Kidney glomerular epithelial cell (primary cell): ENCODE data around the gene RFXAP.
"Not testable (repeated sequence)": the region's sequence is repeated elsewhere in the genome, so short reads cannot be mapped to it uniquely, and the experiment has no call there.

Experiments
- DNase-seq: peaks from one replicate; lab custom pipeline; 2025; lab: John Stamatoyannopoulos, UW

The RFXAP gene, protein sequence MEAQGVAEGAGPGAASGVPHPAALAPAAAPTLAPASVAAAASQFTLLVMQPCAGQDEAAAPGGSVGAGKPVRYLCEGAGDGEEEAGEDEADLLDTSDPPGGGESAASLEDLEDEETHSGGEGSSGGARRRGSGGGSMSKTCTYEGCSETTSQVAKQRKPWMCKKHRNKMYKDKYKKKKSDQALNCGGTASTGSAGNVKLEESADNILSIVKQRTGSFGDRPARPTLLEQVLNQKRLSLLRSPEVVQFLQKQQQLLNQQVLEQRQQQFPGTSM

DNA sequence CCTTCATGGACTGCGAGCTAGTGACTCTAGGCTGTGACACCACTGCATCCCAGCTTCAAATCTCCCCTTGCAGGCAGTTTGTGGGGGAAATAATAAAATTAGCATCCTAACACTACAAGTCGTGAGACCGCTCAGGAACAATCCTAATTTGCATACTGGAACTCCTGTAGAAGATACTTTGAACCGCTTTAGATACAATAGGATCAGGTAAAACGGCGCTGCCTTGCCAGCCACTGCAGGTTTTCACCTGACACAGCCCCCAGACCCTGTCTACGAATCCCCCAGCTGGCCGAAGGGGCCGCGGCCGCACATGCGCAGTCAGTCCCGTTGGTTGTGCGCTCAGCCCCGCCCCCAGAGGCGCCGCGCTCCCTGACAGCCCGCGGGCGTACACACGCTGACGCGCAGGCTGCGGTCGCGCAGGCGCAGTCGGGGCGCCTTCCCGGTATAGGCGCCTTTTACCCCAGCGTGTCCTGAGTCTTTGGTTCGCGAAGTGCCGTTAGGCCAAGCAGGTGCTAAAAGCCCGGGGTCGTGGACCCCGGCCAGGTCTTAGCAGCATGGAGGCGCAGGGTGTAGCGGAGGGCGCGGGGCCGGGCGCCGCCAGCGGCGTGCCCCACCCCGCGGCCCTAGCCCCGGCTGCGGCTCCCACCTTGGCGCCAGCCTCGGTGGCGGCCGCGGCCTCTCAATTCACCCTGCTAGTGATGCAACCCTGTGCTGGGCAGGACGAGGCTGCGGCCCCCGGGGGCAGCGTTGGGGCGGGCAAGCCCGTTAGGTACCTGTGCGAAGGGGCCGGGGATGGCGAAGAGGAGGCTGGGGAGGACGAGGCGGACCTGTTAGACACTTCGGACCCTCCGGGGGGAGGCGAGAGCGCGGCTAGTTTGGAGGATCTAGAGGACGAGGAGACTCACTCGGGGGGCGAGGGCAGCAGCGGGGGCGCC is at the start of gene RFXAP:
Gene RFXAP, plus strand, starts transcription at position 419 of the 935 bp plus-strand sequence. Its CDS starts 136 bp downstream, at position 555.
- peak; percentile 84 for DNase-seq

DNA sequence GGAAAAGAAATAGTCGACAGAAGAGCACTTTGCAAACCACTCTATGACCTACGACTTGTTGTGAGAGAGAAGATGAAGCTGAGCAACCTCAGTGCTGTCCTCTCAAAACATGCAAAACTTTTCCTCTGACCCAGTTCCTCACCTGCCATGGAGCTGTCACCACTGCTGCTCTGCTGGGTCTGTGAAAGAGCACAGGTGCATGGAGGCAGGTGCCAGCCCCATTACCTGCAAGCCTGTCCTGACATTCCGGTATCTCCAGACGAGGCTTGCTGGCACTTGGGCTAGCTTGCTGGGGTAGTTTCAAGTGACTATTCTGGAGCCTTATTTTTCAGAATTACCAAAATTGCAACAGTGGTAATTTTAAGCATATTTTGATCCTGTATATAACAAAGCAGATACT is 49.5 kb upstream of the RFXAP start:
- DNase-seq: no peak

DNA sequence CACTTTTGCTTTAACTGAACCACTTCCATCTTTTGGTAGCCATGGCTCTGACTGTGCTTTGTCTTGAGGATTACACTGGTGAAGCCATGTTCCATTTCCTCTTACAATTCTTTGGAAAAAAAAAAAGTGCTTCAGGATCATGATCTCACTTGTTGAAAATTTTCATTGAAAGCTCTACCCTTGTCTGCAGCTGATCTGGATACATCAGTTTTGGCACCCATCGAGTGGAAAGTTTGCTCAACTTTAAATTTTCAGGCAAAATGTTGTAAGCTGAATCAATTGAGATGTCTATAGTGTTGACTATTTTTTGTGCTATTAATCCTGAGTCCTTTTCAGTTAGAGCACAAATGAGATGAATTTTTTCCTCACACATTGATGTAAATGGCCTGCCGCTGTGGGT is 48.3 kb upstream of the RFXAP start:
- no peak for DNase-seq

DNA sequence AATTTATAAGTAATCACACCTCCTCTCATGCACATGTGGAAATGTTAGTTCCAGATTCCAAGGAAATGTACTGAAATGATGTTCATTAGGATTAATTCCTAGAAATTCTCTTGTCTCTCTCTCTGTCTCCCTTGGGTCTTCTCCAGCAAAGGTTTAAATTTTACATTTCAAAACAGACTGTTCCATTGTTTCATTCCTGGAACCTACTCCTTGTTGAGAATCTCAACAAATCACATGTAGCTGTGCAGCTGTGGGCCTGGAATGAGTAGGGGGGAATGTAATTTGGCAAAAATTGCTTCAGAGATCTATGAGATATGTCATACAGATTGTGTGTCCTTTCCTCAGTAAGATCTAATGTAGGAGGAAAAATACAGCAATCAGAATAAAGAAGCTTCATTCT is 46.2 kb upstream of the RFXAP start:
- no peak for DNase-seq

DNA sequence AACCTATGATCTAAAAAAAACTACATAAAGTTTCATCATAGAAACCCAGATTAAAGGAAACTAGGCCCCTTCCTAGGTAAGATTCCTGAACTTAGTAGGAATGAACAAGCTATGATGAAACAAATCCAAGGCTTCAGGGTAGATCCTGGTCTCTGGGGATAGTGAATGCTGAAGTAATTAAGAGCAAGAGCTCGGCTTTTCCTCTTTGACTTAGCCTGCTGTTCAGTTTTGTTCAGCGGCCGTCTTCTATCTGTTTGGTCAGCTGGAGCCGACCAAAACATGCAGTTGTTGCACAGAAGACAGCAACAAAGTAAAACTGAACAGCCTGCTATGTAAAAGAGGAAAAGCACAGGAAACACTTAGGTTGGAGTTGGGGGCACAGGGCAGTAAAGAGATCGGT is 44.1 kb upstream of the RFXAP start:
- DNase-seq: no peak

DNA sequence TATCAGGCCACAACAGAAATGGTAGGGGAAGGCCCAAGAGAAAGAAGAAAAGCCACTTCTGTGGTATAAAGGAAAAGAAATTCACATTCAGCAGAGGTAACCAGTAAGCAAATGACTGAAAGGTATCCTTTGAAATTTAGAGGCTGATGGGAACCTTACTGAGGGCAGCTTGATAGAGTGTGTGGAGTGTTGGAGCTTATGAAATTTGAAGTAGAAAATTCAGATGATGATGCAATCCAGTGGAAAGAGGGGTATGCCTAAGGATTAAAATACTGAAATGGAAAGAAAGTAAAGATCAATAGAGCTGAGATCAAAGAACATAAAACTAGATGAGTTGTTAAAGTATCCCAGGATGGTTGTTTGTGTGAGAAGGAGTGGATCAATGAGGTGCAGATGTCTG is 42.8 kb upstream of the RFXAP start:
- DNase-seq: no peak

DNA sequence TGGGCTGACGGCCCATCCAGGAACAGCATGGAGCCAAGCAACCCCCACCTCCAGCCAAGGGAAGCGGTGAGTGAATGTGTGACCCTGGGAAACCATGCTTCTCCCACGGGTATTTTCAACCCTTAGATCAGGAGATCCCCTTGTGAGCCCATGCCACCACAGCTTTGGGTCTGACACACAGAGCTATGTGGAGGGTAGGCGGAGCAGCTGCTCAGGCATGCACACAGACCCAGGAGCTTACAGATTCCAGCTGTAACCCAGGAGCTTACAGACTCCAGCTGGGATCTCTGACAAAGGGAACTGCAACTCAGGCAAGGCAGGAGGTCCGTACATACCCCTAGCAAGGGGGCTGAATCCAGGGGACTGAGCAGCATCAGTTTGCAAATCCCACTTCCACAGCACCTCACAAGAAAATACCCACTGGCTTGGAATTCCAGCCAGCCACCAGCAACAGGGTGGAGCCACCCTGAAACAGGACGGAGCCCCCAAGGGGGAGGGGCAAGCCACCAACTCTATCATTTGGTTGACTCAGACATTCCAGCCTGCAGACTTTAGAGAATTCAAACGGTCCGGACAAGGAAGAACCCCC is 40.8 kb upstream of the RFXAP start:
- DNase-seq: peak; percentile 6

DNA sequence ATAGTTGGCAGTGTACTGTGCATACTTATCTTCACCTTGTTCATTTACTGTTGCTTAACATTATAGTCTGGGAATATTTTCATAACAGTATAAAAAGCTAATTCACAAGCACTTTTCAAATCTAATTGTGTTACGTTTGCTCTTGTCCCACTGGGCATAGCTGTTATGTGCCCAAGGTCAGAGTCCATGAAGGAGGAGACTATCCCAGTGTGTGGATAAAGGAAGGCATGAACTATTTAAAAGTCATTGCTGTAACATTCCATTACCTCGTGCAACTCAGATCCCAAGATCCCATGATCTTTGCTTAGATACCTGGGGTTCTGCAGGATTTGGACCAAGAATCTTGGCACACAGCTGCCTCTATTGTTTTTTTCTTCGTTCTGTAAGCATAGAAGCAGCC is 35.1 kb upstream of the RFXAP start:
- no peak for DNase-seq

DNA sequence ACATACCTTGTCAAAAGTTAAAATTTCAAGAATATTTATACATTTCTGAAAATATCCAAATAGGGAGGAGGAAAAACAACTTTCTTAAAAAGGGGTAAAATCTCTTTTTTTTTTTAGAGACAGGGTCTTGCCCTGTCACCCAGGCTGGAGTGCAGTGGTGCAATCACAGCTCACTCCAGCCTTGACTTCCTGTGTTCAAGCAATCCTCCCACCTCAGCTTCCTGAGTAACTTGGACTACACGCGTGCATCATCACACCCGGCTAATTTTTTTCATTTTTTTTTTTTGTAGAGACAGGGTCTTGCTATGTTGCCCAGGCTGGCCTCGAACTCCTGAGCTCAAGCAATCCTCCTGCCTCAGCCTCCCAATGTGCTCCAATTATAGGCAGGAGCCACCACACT is 32.8 kb upstream of the RFXAP start:
- DNase-seq: not testable (repeated sequence)

DNA sequence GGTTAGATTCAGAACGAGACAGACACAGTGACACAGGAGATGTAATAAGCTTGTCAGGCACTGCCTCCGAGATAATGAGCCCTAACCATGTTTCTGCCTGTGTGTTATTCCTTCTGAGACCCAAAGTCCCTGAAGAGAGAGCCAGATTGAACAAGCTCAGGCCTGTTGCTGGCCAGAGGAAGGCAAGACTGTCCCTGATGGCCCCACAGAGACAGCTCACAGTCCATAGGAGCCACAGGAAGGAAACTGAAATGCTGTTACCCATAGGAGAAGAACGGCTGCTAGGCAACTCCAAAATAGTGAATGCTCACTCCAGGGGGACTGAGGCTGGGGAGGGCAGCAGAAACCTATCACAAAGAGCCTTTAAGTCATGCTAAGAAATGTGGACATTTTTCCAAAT is 31.8 kb upstream of the RFXAP start:
- no peak for DNase-seq

DNA sequence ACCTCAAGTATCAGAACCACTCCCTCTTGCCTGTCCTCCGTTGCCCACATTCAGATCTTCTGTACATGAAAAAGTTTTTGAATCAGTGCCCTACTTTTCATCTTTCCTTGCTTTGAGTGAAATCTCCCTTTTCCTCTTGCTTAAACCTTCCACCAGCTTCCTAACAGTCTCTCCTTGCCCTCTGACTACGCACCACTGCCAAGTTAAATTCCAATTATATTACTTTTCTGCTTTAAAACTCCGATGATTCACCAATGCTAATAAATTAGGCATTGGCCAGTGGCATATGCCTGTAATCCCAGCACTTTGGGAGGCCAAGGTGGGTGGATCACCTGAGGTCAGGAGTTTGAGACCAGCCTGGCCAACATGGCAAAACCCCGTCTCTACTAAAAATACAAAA is 30.7 kb upstream of the RFXAP start:
- DNase-seq: peak; percentile 12

DNA sequence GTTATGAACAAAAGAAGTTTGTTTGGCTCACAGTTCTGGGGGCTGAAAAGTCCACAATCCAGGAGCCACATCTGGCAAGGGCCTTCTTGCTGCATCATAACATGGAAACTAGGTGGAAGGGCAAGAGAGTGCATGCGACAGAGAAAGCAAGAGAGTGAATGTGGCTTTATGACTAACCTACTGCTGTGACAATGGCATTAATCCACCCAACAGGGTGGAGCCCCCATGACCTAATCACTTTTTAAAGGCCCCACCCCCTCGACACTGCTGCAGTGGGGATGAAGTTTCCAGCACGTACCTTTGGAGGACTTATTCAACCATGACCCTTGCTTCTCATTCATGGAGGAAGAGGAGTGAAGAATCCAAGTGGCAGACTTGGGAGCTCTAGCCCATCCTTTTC is 30.0 kb upstream of the RFXAP start:
- DNase-seq: no peak

DNA sequence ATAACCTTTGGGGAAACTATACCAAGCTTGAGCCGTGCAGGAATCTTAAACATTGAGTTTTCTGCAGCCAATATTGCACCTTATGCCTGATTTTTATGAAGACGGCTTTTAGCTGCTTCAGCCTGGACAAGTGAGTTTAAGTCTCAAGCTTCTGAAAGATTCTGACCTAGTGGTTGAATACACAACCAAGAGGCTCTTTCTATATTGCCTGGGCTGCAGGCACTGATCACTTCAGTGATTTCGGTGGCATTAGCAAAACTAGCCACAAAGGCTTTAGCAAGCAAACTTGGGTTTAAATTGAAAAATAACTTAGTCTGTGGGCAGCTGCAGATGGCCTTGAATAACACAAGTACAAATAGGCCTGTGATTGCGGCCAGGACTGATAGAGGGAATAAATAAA is 29.3 kb upstream of the RFXAP start:
- DNase-seq: no peak

DNA sequence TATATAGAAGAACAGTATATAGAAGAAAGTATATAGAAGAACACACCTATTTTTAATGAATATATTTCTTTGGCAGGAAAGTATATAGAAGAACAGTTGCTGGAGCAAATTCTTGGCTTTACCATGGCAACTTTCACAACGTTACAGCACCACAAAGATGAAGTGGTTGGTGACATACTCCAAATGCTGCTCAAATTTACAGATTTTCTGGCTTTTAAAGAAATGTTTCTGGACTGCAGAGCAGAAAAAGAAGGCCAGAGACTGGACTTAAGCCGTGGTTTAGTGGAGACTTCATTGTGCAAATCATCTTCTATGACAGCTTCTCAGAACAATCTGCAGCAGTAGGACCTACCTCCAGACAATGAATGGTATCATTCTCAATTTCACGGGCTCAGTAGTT is 24.3 kb upstream of the RFXAP start:
- no peak for DNase-seq

DNA sequence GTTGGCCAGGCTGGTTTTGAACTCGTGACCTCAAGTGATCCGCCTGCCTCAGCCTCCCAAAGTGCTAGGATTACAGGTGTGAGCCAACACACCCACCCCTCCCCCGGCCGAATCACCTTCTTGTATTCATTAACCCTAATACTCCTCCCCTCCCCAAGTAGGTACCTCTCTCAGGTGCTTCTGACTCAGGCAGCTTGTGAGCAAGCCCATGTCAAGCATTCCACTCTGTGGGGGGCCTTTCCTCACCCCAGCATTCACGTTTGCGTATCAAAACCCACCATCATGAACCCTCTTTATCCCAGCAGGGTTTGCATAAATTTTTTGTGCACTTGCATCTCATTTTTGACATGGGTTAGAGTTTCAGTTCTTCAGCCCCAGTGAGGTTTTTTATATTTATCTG is 23.6 kb upstream of the RFXAP start:
- DNase-seq: no peak

DNA sequence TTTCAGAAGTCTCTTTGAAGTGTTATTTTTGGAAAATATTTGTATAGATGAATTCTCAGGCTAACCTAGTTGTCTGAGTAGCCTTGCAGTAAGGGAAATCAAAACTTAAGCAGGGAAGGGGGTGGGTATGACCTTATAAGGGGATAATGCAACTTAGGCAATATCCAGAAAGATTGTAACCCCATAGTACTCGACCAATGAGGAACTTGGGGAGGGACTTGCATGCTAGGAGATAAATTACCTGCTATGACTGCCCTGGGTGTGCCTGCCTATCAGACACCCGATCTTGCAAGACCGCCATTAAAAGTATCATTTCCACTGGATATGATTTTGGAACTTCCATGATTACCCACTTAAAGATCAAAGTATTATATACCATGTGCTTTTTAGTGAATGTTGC is 23.0 kb upstream of the RFXAP start:
- DNase-seq: no peak

DNA sequence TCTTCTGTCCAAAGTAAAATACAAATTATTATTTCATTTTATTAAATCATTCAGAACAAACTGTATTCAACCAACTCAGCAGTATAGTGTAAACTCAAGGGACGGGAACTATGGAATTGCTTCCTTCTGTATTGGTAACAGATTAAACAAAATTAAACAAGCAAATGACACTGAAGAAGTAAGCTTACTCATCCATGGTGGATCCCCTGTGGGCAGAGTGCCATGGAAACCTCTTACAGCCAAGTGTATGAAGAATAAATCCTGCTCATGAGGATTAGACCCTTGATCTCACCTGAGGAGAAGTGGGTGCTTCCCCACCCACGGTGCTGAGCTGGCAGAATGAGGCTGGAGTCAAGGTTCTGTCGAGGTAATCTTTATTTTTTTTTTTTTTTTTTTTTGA is 18.0 kb upstream of the RFXAP start:
- peak; percentile 11 for DNase-seq

DNA sequence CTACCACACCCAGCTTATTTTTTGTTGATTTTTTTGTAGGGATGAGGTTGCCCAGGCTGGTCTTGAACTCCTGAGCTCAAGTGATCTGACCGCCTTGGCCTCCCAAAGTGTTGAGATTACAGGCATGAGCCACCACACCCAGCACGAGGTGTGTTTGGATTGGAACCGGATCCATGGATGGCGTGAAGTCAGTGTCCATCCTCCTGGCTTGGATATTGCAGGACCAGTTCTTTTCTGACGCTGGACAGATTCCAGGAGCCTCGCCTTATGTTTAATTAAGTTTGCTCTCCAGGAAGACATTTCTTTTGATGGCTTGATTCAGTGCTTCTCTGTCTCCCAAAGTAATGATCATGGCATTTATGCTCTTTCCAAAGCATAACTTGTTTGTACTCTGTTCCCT is 14.4 kb upstream of the RFXAP start:
- no peak for DNase-seq

DNA sequence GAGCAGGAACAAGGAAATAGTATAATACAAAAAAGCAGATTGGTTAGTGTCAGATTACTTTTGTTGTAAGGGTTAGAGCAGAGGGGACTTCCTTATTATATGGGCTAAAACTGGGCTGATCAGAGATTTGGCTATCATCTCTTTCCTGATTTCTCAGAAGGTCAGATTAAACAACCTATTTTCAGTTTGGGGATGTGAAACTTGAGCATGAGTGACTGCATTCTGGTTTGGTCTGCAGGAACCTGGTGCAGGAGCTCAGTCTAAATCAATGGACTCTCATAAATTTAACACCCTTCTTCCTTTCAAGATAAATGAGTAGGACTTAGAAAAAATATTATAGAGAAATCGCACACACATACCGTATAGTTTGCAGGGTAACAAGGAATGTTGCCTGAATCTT is 12.9 kb upstream of the RFXAP start:
- no peak for DNase-seq

DNA sequence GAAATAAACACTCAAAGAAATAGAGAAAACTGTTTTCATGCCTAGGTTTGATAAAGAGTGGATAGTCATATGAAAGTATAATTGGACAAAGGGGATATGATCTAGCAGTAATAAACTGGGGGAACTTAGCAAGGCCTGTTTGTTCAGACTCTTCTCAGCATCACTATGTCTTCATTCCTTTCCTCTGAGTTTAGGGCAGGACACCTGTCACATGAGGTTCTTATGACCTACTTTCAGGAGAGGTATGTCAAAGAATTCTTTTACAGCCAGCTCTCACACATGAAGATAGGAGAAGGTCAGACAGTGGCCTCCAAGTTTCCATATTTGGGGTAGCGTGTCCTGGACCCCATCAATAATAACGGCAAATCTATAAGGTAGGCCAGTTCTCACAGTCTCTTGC is 11.4 kb upstream of the RFXAP start:
- DNase-seq: no peak

DNA sequence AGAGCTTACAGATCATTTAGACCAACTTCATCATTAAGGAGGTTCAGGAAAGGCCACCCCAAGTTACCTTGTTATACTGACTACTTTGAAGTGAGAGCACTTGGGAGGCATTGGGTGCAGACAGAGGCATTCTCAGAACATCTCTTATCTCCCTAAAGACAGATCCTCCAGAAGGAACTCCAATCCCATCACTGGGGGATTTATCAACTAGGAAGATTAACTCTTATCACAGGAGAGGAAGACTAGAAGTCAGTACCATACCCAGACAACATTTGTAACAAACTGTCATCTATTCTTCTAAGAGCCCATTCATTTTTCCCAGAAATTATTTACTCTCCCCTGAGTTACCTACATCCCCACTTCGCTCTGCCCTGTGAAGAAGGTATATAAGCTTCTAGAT is 5.8 kb upstream of the RFXAP start:
- no peak for DNase-seq

DNA sequence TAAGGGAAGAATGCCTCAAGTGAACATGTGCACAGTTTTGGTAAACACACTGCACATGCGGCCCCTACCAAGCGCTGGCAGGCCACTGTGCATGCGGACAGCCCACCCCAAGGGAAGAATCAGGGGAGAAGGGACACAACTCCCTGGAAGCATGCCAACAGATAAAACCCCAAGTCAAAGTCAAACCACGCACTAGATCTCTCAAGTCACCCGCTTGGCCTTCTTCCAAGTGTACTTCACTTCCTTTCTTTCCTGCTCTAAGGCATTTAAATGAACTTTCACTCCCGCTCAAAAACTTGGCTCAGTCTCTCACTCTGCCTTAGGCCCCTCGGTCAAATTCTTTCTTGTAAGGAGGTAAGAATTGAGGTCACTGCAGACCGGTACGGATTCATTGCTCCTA is 4.6 kb upstream of the RFXAP start:
- DNase-seq: no peak

DNA sequence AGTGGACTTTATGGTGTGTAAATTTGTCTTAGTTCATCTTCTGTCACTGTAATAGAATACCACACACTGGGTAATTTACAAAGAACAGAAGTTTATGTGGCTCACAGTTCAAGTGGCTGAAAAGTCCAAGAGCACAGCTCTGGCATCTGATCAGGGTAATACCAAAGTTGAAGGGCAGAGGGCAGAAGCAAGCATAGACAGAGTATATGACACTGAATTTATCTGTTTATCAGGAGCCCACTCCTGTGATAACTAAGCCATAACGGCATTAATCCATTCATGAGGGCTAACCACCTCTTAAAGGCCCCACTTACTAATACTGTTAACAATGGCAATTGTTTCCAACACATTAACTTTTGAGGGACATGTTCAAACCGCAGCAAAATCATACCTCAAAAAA is 4.0 kb upstream of the RFXAP start:
- no peak for DNase-seq
